Parathyroid adenoma (tissue), 2 donors: ENCODE results near the gene RAVER2.

ENCODE experiments used
- H2AFZ ChIP-seq: fragments of 300-600 bp; sonication (generic); one replicate; pipeline ENCODE4 v1.7.0; 2017; ENCODE audit warnings: antibody characterized with exemption, mild to moderate bottlenecking
- H3K27ac ChIP-seq: fragments of 300-600 bp; sonication (generic); one replicate; pipeline ENCODE4 v1.7.0; 2017
- H3K27me3 ChIP-seq: fragments of 300-600 bp; sonication (generic); one replicate; pipeline ENCODE4 v1.7.0; 2017; ENCODE audit warnings: low read length; ENCODE audit not compliant: control insufficient read depth, insufficient read depth
- H3K36me3 ChIP-seq: fragments of 300-600 bp; sonication (generic); one replicate; pipeline ENCODE4 v1.7.0; 2017; ENCODE audit warnings: low read length; ENCODE audit not compliant: control insufficient read depth, insufficient read depth
- H3K4me1 ChIP-seq: fragments of 300-600 bp; sonication (generic); one replicate; pipeline ENCODE4 v1.7.0; 2017; ENCODE audit warnings: control low read depth
- H3K4me2 ChIP-seq: fragments of 300-600 bp; sonication (generic); one replicate; pipeline ENCODE4 v1.7.0; 2017; ENCODE audit warnings: low read length
- H3K4me3 ChIP-seq: fragments of 300-600 bp; sonication (generic); one replicate; pipeline ENCODE4 v1.7.0; 2017; ENCODE audit warnings: low read depth, low read length
- H3K79me2 ChIP-seq: fragments of 300-600 bp; sonication (generic); one replicate; pipeline ENCODE4 v1.7.0; 2017; ENCODE audit warnings: control low read depth
- H3K9ac ChIP-seq: fragments of 300-600 bp; sonication (generic); one replicate; pipeline ENCODE4 v1.7.0; 2017; ENCODE audit warnings: mild to moderate bottlenecking
- H3K9me3 ChIP-seq: fragments of 300-600 bp; sonication (generic); one replicate; pipeline ENCODE4 v1.7.0; 2017; ENCODE audit warnings: low read length; ENCODE audit not compliant: control insufficient read depth
- CTCF ChIP-seq: fragments of 300-600 bp; sonication (generic); IDR thresholded peaks from one replicate; pipeline ENCODE4 v1.7.0; 2017; ENCODE audit warnings: antibody characterized with exemption, mild to moderate bottlenecking
- donor health status: primary hyperparathyroidism.

Gene RAVER2

GRCh38 chr1:64759968-64760367 lies 15.1 kb downstream of the RAVER2 start:
- H3K9me3 ChIP-seq, result no peaks in the 10 kb centered on the region
- H3K27ac ChIP-seq, result no peak overlapping the region
- no peaks in the 10 kb centered on the region for H3K36me3 ChIP-seq
- H3K4me2 ChIP-seq, result no peak overlapping the region
- no peak for TF ChIP-seq CTCF
- no peak overlapping the region for H3K4me3 ChIP-seq
- H2AFZ ChIP-seq, result no peak overlapping the region
- H3K27me3 ChIP-seq, result no peaks in the 10 kb centered on the region
- no peak overlapping the region for H3K9ac ChIP-seq
- H3K4me1 ChIP-seq, result peaks cover 4% of the 10 kb centered on the region
- peaks cover 2% of the 10 kb centered on the region for H3K79me2 ChIP-seq

GRCh38 chr1:64765012-64765411 lies 20.1 kb downstream of the RAVER2 start:
- H3K4me1 ChIP-seq, result no peaks in the 10 kb centered on the region
- no peaks in the 10 kb centered on the region for H3K79me2 ChIP-seq
- no peak overlapping the region for H2AFZ ChIP-seq
- H3K27me3 ChIP-seq, result no peaks in the 10 kb centered on the region
- no peak overlapping the region for H3K4me3 ChIP-seq
- H3K9ac ChIP-seq, result no peak overlapping the region
- no peaks in the 10 kb centered on the region for H3K9me3 ChIP-seq
- H3K27ac ChIP-seq, result no peak overlapping the region
- H3K36me3 ChIP-seq, result no peaks in the 10 kb centered on the region
- TF ChIP-seq CTCF, result no peak
- H3K4me2 ChIP-seq, result no peak overlapping the region

- Histone ChIP-seq H3K9ac (no peak overlapping the region), H3K79me2 (no peaks in the 10 kb centered on the region), H3K36me3 (no peaks in the 10 kb centered on the region), H3K9me3 (no peaks in the 10 kb centered on the region), H3K27me3 (no peaks in the 10 kb centered on the region), H3K27ac (no peak overlapping the region), H3K4me2 (no peak overlapping the region), H3K4me3 (no peak overlapping the region), H2AFZ (no peak overlapping the region), H3K4me1 (no peaks in the 10 kb centered on the region)
- TF ChIP-seq CTCF, result no peak
Measured at GRCh38 chr1:64765826-64766225, 21.0 kb downstream of the RAVER2 start.

GRCh38 chr1:64766429-64766828 lies 21.6 kb downstream of the RAVER2 start:
- Histone ChIP-seq H3K27ac (no peak overlapping the region), H3K4me1 (no peaks in the 10 kb centered on the region), H3K9me3 (no peaks in the 10 kb centered on the region), H3K4me3 (no peak overlapping the region), H3K9ac (no peak overlapping the region), H3K4me2 (no peak overlapping the region), H2AFZ (no peak overlapping the region), H3K36me3 (no peaks in the 10 kb centered on the region), H3K79me2 (no peaks in the 10 kb centered on the region), H3K27me3 (no peaks in the 10 kb centered on the region)
- no peak for TF ChIP-seq CTCF

GRCh38 chr1:64769482-64769881 lies 24.6 kb downstream of the RAVER2 start:
- Histone ChIP-seq H3K9ac (no peak overlapping the region), H3K79me2 (no peaks in the 10 kb centered on the region), H3K9me3 (no peaks in the 10 kb centered on the region), H3K36me3 (no peaks in the 10 kb centered on the region), H3K4me1 (no peaks in the 10 kb centered on the region), H2AFZ (no peak overlapping the region), H3K27me3 (no peaks in the 10 kb centered on the region), H3K27ac (no peak overlapping the region), H3K4me2 (no peak overlapping the region), H3K4me3 (no peak overlapping the region)
- no peak for TF ChIP-seq CTCF
